Endothelial cell of umbilical vein (primary cell): ENCODE data around the gene VTI1A. TPM values are rescaled to one million over a fixed set of nuclear protein-coding genes. Genes with fewer than 3 reads are reported as not detected.

ENCODE experiments used
- BruUV-seq: library from RNA; stranded (reverse); fragments of 400-500 nt; replicated peaks from 2 replicates; lab custom pipeline; 2021; lab: Mats Ljungman, UMichigan
- CTCF ChIA-PET: fragments of 300-600, 350-600 bp; sonication (Branson Sonifier 250); formaldehyde crosslinking; loops from one replicate; lab custom pipeline; 2021; ENCODE audit warnings: antibody characterized with exemption, inconsistent platforms; lab: Charles Lee
- POLR2A ChIA-PET: fragments of 300-600, 350-600 bp; sonication (Branson Sonifier 250); formaldehyde crosslinking; loops from one replicate; lab custom pipeline; 2021; ENCODE audit warnings: antibody characterized with exemption, inconsistent platforms; lab: Charles Lee
- DNase-seq: peaks from one replicate; pipeline ENCODE4 v3.0.0-alpha.2; 2011; ENCODE audit warnings: low read depth, low spot score
- FAIRE-seq: peaks from 2 replicates; lab custom pipeline; 2011; peaks lifted over from hg19 to GRCh38; lab: Jason Lieb, UNC
- H2AFZ ChIP-seq: 2 replicates; pipeline ENCODE4 v1.6.0; 2012; ENCODE audit warnings: low read depth, low read length, control low read depth, inconsistent platforms
- H3K27ac ChIP-seq: 2 replicates; pipeline ENCODE4 v1.5.1; 2011; ENCODE audit warnings: low read depth, mild to moderate bottlenecking, control low read depth, low read length, moderate library complexity; ENCODE audit not compliant: insufficient read depth
- H3K27me3 ChIP-seq, 2 experiments: 2 replicates each; pipeline versions ENCODE4 v1.6.0 to v1.6.1; 2011; ENCODE audit warnings: low read length in 2 of 2, mixed read lengths in 1 of 2; ENCODE audit not compliant: control insufficient read depth in 2 of 2, insufficient read depth in 2 of 2
- H3K36me3 ChIP-seq, 2 experiments: 2 replicates in 1 of 2; 3 replicates in 1 of 2; pipeline ENCODE4 v1.5.1; 2011; ENCODE audit warnings: low read length in 2 of 2, mild to moderate bottlenecking in 1 of 2, moderate library complexity in 1 of 2; ENCODE audit not compliant: control insufficient read depth in 2 of 2, insufficient read depth in 2 of 2; ENCODE audit errors: extremely low read depth in 1 of 2
- H3K4me1 ChIP-seq: 3 replicates; pipeline ENCODE4 v1.5.1; 2011; ENCODE audit warnings: mild to moderate bottlenecking, low read length; ENCODE audit not compliant: control insufficient read depth, insufficient read depth; ENCODE audit errors: extremely low read depth
- H3K4me2 ChIP-seq: 2 replicates; pipeline ENCODE4 v1.6.1; 2011; ENCODE audit warnings: low read length, control low read depth, mixed read lengths; ENCODE audit not compliant: insufficient read depth
- H3K4me3 ChIP-seq, 3 experiments: fragments of 200-600 bp in 1 of 3; sonication (generic), shearing (Covaris generic) in 1 of 3; replicated peaks in 1 of 3; 2 replicates each; pipeline ENCODE4 v1.5.1; 2011 to 2016; ENCODE audit warnings: control low read depth in 3 of 3, low read length in 3 of 3, mild to moderate bottlenecking in 2 of 3, inconsistent platforms in 1 of 3, low read depth in 1 of 3, moderate library complexity in 1 of 3; ENCODE audit not compliant: insufficient read depth in 1 of 3
- H3K79me2 ChIP-seq: 2 replicates; pipeline ENCODE4 v1.6.0; 2012; ENCODE audit warnings: low read length, inconsistent platforms; ENCODE audit not compliant: control insufficient read depth, insufficient read depth
- H3K9ac ChIP-seq: replicated peaks from 2 replicates; pipeline ENCODE3; 2011; ENCODE audit warnings: low read length, control low read depth; ENCODE audit not compliant: insufficient read depth; ENCODE audit errors: extremely low read depth
- H3K9me1 ChIP-seq: replicated peaks from 3 replicates; pipeline ENCODE4 v1.6.0; 2011; ENCODE audit warnings: mild to moderate bottlenecking, low read length; ENCODE audit not compliant: control insufficient read depth, insufficient read depth; ENCODE audit errors: extremely low read depth
- H3K9me3 ChIP-seq: replicated peaks from 2 replicates; pipeline ENCODE4 v1.5.1; 2012; ENCODE audit warnings: low read length, inconsistent platforms; ENCODE audit not compliant: control insufficient read depth, insufficient read depth
- H4K20me1 ChIP-seq: replicated peaks from 2 replicates; pipeline ENCODE3; 2011; ENCODE audit warnings: mild to moderate bottlenecking, low read length; ENCODE audit not compliant: control insufficient read depth, insufficient read depth; ENCODE audit errors: extremely low read depth
- EZH2 ChIP-seq: IDR thresholded peaks from 2 replicates; pipeline ENCODE4 v1.6.1; 2012; ENCODE audit warnings: borderline replicate concordance, low read depth, mild to moderate bottlenecking, moderate library complexity, low read length, inconsistent platforms; ENCODE audit not compliant: severe bottlenecking
- FOS ChIP-seq: IDR thresholded peaks from 2 replicates; pipeline ENCODE4 v1.6.1; 2011; ENCODE audit warnings: mild to moderate bottlenecking, low read length, moderate library complexity, borderline replicate concordance; ENCODE audit not compliant: insufficient read depth
- GATA2 ChIP-seq: IDR thresholded peaks from 2 replicates; pipeline ENCODE4 v1.7.0; 2011; ENCODE audit warnings: low read depth, mild to moderate bottlenecking, moderate library complexity, mixed read lengths, low read length; ENCODE audit not compliant: insufficient read length, insufficient read depth
- JUN ChIP-seq: IDR thresholded peaks from 2 replicates; pipeline ENCODE4 v1.6.1; 2011; ENCODE audit warnings: borderline replicate concordance, low read depth; ENCODE audit not compliant: insufficient read length, insufficient read depth
- MYC ChIP-seq: IDR thresholded peaks from one replicate; pipeline ENCODE4 v1.6.1; 2011; ENCODE audit warnings: mild to moderate bottlenecking, low read depth, low read length
- POLR2A ChIP-seq: IDR thresholded peaks from 2 replicates; pipeline ENCODE4 v1.6.1; 2012; ENCODE audit warnings: low read depth, mild to moderate bottlenecking, control low read depth, low read length
- POLR2AphosphoS5 ChIP-seq: IDR thresholded peaks from 2 replicates; pipeline ENCODE4 v1.6.1; 2012; ENCODE audit warnings: low read depth, mild to moderate bottlenecking, control low read depth, low read length, moderate library complexity; ENCODE audit not compliant: insufficient read depth
- dilution Hi-C: fragments of 300-500 bp; cut with MboI; formaldehyde crosslinking; loops from one replicate; pipeline ENCODE4 v1.15.0; 2019; ENCODE audit warnings: low sequenced_read_pairs; ENCODE audit not compliant: extremely low pct_ligation_motif_present
- intact Hi-C: fragments of 100-400 bp; cut with micrococcal nuclease; formaldehyde crosslinking; loops from one replicate; pipeline ENCODE4 v1.10.0; 2022
- polyA plus RNA-seq, 4 experiments: library from polyadenylated mRNA; depleted of rRNA in 3 of 4; stranded (reverse) in 3 of 4; unstranded in 1 of 4; fragments of >200 nt; gene quantifications; 2 replicates each; pipeline versions ENCODE4 v1.2.1 to v1.2.3, GENCODE V29; 2011 to 2012; ENCODE audit warnings: missing spikeins in 1 of 4
- total RNA-seq: library from RNA; stranded (reverse); gene quantifications from 2 replicates; pipeline ENCODE4 v1.2.3, GENCODE V29; 2021
- TF ChIP-seq, protein P1 (sequence below), 2 donors: IDR thresholded peaks; 1 replicate in 1 of 2; 2 replicates in 1 of 2; pipeline ENCODE4 v1.5.1; 2011; ENCODE audit warnings: low read length in 2 of 2, mild to moderate bottlenecking in 2 of 2, moderate library complexity in 2 of 2, control low read depth in 1 of 2, inconsistent platforms in 1 of 2, low read depth in 1 of 2; ENCODE audit not compliant: insufficient read depth in 1 of 2; ENCODE audit errors: extremely low read depth in 1 of 2
- TF ChIP-seq, protein P2 (sequence below): IDR thresholded peaks from 2 replicates; pipeline ENCODE4 v1.6.1; 2011; ENCODE audit not compliant: insufficient read depth, insufficient read length

The VTI1A gene
- total and polyA plus RNA-seq, 2 donors (not counting 3 experiments of a cell fraction or from before 2014, with no cell fraction given): 10.8 to 35.6 TPM

DNA sequence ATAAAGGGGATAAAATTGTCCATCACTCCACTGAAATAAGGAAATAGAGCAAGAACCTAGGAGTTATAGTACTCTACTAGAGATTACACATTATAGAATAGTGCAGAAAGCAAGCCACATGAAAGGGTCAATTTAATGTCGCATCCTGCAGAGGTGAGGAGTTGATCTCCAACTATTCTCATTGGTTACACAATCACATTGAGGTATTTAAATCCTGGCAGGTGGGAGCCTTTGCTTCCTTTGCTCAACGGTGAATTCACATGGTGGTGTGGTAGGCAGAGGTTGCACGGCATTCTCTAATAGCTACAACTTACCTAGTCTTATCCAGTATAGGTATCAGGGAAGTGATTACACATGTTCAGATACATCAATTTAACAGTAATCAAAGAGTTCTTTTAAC, 304.6 kb downstream of the VTI1A start:
- H4K20me1 ChIP-seq: no peaks in the 10 kb centered on the region
- intact Hi-C loops: no loop called here
- H3K36me3 ChIP-seq: no peaks in the 10 kb centered on the region
- H3K27ac ChIP-seq: no peak overlapping the region
- H3K27me3 ChIP-seq: no peaks in the 10 kb centered on the region
- no peaks in the 10 kb centered on the region for H3K79me2 ChIP-seq
- H3K4me3 ChIP-seq: no peak overlapping the region
- DNase-seq (no peak), FAIRE-seq (no peak)
- H3K4me1 ChIP-seq: no peaks in the 10 kb centered on the region
- TF ChIP-seq FOS (no peak), GATA2 (no peak), POLR2A (no peak), POLR2AphosphoS5 (no peak), EZH2 (no peak), JUN (no peak), MYC (no peak)
- TF ChIP-seq, protein P1, sequence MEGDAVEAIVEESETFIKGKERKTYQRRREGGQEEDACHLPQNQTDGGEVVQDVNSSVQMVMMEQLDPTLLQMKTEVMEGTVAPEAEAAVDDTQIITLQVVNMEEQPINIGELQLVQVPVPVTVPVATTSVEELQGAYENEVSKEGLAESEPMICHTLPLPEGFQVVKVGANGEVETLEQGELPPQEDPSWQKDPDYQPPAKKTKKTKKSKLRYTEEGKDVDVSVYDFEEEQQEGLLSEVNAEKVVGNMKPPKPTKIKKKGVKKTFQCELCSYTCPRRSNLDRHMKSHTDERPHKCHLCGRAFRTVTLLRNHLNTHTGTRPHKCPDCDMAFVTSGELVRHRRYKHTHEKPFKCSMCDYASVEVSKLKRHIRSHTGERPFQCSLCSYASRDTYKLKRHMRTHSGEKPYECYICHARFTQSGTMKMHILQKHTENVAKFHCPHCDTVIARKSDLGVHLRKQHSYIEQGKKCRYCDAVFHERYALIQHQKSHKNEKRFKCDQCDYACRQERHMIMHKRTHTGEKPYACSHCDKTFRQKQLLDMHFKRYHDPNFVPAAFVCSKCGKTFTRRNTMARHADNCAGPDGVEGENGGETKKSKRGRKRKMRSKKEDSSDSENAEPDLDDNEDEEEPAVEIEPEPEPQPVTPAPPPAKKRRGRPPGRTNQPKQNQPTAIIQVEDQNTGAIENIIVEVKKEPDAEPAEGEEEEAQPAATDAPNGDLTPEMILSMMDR (IDR thresholded peaks at IDR 0.05; ENCODE audit: extremely low read depth in 1 of 2, insufficient read depth in 1 of 2, low read depth in 1 of 2, low read length in 2 of 2): no peak
- TF ChIP-seq, protein P2, sequence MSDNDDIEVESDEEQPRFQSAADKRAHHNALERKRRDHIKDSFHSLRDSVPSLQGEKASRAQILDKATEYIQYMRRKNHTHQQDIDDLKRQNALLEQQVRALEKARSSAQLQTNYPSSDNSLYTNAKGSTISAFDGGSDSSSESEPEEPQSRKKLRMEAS: no peak
- no peaks in the 10 kb centered on the region for H3K9me1 ChIP-seq
- CTCF ChIA-PET: no interaction called here
- H3K9me3 ChIP-seq: no peaks in the 10 kb centered on the region
- H2AFZ ChIP-seq: no peak overlapping the region
- BruUV-seq: no TSS peak
- no peak overlapping the region for H3K9ac ChIP-seq
- no peak overlapping the region for H3K4me2 ChIP-seq
- POLR2A ChIA-PET: no interaction called here
- dilution Hi-C loops: no loop called here
